Mucosa of rectum (tissue), 2 donors: ENCODE measurements around the gene CSRP1.
"Not testable (repeated sequence)": the region's sequence is repeated elsewhere in the genome, so short reads cannot be mapped to it uniquely, and the experiment has no call there.

Experiments
- H3K27ac ChIP-seq, 2 donors: one replicate each; pipeline ENCODE4 v1.7.0; 2013; ENCODE audit warnings: inconsistent platforms in 2 of 2, low read depth in 2 of 2, low read length in 2 of 2
- H3K27me3 ChIP-seq, 2 donors: one replicate each; pipeline ENCODE4 v1.7.0; 2013; ENCODE audit warnings: low read length in 2 of 2; ENCODE audit not compliant: control insufficient read depth in 2 of 2, insufficient read depth in 2 of 2
- H3K36me3 ChIP-seq, 2 donors: one replicate each; pipeline ENCODE4 v1.7.0; 2013; ENCODE audit warnings: low read length in 2 of 2; ENCODE audit not compliant: control insufficient read depth in 2 of 2, insufficient read depth in 2 of 2
- H3K4me1 ChIP-seq, 2 donors: one replicate each; pipeline ENCODE4 v1.7.0; 2013; ENCODE audit warnings: low read length in 2 of 2, mild to moderate bottlenecking in 1 of 2; ENCODE audit not compliant: control insufficient read depth in 2 of 2, insufficient read depth in 2 of 2
- H3K4me3 ChIP-seq, 2 donors: one replicate each; pipeline ENCODE4 v1.7.0; 2013; ENCODE audit warnings: low read length in 2 of 2
- H3K9ac ChIP-seq, 2 donors: one replicate each; pipeline ENCODE4 v1.7.0; 2013; ENCODE audit warnings: low read length in 2 of 2, low read depth in 1 of 2, mild to moderate bottlenecking in 1 of 2
- H3K9me3 ChIP-seq, 2 donors: one replicate each; pipeline ENCODE4 v1.7.0; 2013; ENCODE audit warnings: low read length in 2 of 2; ENCODE audit not compliant: control insufficient read depth in 2 of 2
- donor health status: healthy.
- donor health status: Normal muscosa, but diverticular disease.

The CSRP1 gene

GRCh38 chr1:201506557-201507359, at the start of gene CSRP1:
TSS of gene CSRP1 (minus strand) at chr1:201507123. CDS start at chr1:201496303, 10,820 bp downstream.
- Histone ChIP-seq H3K27ac (peak within 1 kb of the TSS; percentile 90 to 97), H3K4me3 (peak within 1 kb of the TSS; percentile 79 to 89), H3K9me3 (no peaks in the 10 kb centered on the region), H3K27me3 (no peaks in the 10 kb centered on the region), H3K4me1 (peaks cover 42 to 46% of the 10 kb centered on the region in 2 donors), H3K36me3 (peaks cover 2 to 9% of the 10 kb centered on the region in 2 donors), H3K9ac (peak within 1 kb of the TSS; percentile 87 to 90)

DNA sequence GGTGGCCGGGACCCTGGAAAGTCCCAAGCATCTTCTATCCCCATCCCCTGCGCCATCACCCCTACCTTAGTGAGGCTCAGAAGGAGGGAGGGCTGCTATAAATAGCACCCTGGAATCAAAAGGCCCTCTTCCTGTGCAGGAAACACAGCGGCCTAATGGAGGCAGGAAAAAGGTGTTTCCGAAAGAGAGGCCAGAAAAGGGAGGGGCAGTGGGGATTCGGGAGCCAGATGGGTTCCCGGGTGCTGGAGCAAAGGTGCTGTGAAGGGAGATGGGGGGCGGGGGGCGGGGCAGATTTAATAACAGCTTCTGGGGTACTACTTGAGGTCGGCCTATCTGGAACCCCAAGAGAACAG, 48.6 kb upstream of the CSRP1 start:
- peaks cover 3 to 5% of the 10 kb centered on the region in 2 donors for H3K4me1 ChIP-seq
- no peaks in the 10 kb centered on the region for H3K36me3 ChIP-seq
- H3K4me3 ChIP-seq: no peak overlapping the region
- H3K9ac ChIP-seq: no peak overlapping the region
- no peak overlapping the region for H3K27ac ChIP-seq
- H3K9me3 ChIP-seq: no peaks in the 10 kb centered on the region
- H3K27me3 ChIP-seq: no peaks in the 10 kb centered on the region

- no peak overlapping the region for H3K4me3 ChIP-seq
- peaks cover 3 to 5% of the 10 kb centered on the region in 2 donors for H3K4me1 ChIP-seq
- H3K27ac ChIP-seq: no peak overlapping the region
- no peaks in the 10 kb centered on the region for H3K27me3 ChIP-seq
- no peak overlapping the region for H3K9ac ChIP-seq
- no peaks in the 10 kb centered on the region for H3K9me3 ChIP-seq
- H3K36me3 ChIP-seq: no peaks in the 10 kb centered on the region
These were observed 48.1 kb upstream of the CSRP1 start for GRCh38 chr1:201554789-201555592.

- no peak overlapping the region for H3K27ac ChIP-seq
- no peaks in the 10 kb centered on the region for H3K36me3 ChIP-seq
- no peaks in the 10 kb centered on the region for H3K27me3 ChIP-seq
- H3K4me3 ChIP-seq: no peak overlapping the region
- H3K4me1 ChIP-seq: peaks cover 3% of the 10 kb centered on the region in 2 donors
- no peak overlapping the region for H3K9ac ChIP-seq
- H3K9me3 ChIP-seq: no peaks in the 10 kb centered on the region
These were observed 47.3 kb upstream of the CSRP1 start for GRCh38 chr1:201554190-201554600.

DNA sequence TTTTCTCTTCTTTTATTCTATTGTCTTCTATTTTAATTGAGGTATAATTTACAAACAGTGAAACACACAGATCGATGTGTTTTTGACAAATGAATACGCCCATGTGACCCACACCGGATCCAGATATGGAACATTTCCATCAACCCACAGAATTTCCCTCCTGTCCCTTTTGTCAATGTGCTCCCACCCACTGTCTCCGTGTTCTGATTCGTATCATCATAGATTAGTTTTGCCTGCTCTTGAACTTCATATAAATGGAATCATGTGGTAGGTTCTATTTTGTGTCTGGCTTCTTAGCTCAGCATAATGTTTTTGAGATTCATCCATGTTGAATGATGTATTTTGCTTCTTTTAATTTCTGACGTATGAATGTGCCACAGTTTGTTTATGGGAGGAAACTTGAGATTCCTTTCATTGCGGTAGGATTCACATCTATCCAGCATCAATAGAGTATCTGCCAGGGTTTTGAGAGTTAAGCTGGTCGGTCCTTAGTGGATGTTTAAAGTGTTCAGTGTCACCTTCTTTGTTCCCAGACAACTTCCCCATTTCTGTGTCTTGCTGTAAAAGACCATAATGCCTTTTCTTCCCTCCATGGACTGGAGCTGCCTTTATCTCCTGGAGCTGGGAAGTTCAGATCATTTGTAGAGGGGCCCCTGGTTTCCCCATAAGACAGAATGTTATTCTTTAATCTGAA, 46.7 kb upstream of the CSRP1 start:
- Histone ChIP-seq H3K9me3 (no peaks in the 10 kb centered on the region), H3K36me3 (no peaks in the 10 kb centered on the region), H3K27me3 (no peaks in the 10 kb centered on the region), H3K4me3 (no peak overlapping the region), H3K27ac (no peak overlapping the region), H3K9ac (no peak overlapping the region), H3K4me1 (peaks cover 3% of the 10 kb centered on the region in 2 donors)

GRCh38 chr1:201552941-201553351, 46.0 kb upstream of the CSRP1 start:
- H3K9ac ChIP-seq: no peak overlapping the region
- peaks cover 3% of the 10 kb centered on the region in 2 donors for H3K4me1 ChIP-seq
- no peaks in the 10 kb centered on the region for H3K9me3 ChIP-seq
- H3K4me3 ChIP-seq: no peak overlapping the region
- no peaks in the 10 kb centered on the region for H3K27me3 ChIP-seq
- H3K36me3 ChIP-seq: no peaks in the 10 kb centered on the region
- H3K27ac ChIP-seq: peak overlapping the region in 1 of 2 donors; percentile 9

DNA sequence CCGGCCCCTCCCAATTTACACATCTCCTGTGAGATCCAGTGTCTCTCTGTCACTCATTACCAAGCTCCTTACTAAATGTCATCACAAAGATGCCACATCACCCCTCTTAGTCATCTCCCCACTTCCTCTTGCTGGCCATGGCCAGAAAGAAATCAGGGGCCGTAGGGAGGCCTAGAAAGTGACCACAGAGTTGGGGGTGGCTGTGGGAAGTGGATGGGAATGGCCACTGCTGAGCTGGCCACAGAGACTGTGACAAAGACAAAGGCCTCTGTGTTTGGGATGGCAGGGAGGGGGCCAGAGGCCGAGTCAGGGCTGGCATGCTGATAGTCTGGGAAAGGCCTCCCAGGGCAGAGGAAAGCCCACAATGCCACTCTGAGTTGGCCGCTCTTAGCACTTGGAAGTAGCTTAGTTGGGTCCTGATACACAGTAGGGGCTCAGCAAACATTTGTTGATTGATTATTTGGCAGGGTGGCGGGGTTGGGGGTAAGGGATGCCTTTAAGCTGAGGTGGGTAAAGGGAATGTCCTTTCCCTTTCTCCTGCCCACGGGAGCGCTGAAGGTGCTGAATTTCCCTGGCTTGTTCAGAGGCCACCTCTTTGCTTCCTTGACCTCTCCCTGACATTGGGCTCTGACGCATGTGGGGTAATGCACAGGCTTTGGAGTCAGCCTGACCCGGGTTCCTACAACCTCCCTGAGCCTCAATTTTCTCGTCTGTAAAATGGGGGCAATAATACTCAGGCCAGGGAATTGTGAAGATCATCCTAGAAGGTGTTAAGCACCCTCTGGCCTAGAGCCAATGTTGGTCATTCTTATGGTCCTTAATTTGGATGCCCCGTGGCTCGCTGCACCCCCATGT, 45.2 kb upstream of the CSRP1 start:
- H3K9me3 ChIP-seq: no peaks in the 10 kb centered on the region
- peaks cover 3% of the 10 kb centered on the region in 2 donors for H3K4me1 ChIP-seq
- H3K27ac ChIP-seq: no peak overlapping the region
- H3K4me3 ChIP-seq: no peak overlapping the region
- H3K36me3 ChIP-seq: no peaks in the 10 kb centered on the region
- H3K9ac ChIP-seq: no peak overlapping the region
- H3K27me3 ChIP-seq: no peaks in the 10 kb centered on the region

- Histone ChIP-seq H3K9ac (no peak overlapping the region), H3K4me3 (no peak overlapping the region), H3K27me3 (no peaks in the 10 kb centered on the region), H3K27ac (no peak overlapping the region), H3K36me3 (no peaks in the 10 kb centered on the region), H3K9me3 (no peaks in the 10 kb centered on the region), H3K4me1 (peaks cover 0 to 3% of the 10 kb centered on the region in 2 donors)
These were observed 44.2 kb upstream of the CSRP1 start for GRCh38 chr1:201551096-201551495.

GRCh38 chr1:201549522-201549921, 42.6 kb upstream of the CSRP1 start:
- H3K27ac ChIP-seq, H3K9ac ChIP-seq, H3K36me3 ChIP-seq, H3K9me3 ChIP-seq, H3K4me3 ChIP-seq, H3K27me3 ChIP-seq, H3K4me1 ChIP-seq: not testable (repeated sequence)
